Pons (tissue), 1 donor: ENCODE data around the gene PKIB.

Experiments used
- DNase-seq: peaks from one replicate; pipeline ENCODE4 v3.0.0-alpha.2; 2016; ENCODE audit warnings: low spot score

The PKIB gene

DNA sequence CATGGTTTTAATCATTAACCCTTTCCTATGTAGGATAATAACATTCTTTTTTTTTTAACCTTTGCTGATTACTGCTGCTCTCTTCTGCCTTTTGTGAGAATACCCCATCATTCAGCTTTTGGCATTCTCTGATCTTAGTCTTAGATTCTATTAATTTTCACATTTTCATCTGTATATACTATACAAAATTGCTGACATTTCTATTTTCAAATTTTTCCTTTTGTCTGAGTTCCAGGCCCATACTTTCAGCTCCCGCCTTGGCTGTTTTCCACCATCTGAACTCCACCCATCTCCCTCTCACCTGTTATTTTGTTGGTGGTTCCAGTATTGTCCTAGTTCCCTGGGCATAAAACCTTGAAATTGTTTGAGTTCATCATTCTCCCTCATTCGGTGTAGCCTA lies 59.2 kb downstream of the PKIB start:
- DNase-seq = no peak

DNA sequence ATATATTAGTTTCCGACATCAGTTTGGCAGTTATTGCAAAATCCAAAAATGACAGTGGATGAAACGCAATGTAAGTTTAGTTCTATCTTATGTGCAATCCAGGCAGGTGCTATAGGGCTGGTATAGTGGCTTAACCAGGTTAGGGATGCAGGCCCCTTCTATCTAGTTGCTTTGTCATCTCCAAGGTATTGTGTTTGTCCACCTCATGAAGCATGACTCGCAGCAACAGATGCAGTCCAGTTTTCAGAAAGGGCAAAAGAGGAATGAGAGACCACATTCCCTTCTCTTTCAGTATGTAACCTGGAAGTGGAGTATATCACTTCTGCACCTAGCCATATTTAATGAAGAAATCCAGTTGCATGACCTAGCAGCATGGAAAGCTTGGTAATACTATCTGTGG lies 59.7 kb downstream of the PKIB start:
- DNase-seq = no peak

DNA sequence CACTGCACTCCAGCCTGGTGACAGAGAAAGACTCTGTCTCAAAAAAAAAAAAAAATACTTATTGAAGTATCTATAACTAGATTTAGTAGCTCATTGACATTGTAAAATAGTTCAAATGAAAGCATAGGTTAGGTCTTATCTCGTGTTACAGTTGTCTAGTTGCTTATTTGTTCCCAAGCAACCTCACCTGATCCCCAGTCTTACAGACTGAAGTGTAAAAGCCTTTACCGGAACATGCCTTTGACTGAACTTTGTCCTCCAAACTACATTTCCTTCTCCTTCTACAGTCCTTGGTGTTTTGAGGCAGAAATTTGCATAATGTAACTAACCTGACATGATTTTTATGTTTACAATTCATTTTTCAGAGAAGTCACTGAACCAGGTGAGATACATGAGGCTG lies 61.0 kb downstream of the PKIB start:
- no peak for DNase-seq

DNA sequence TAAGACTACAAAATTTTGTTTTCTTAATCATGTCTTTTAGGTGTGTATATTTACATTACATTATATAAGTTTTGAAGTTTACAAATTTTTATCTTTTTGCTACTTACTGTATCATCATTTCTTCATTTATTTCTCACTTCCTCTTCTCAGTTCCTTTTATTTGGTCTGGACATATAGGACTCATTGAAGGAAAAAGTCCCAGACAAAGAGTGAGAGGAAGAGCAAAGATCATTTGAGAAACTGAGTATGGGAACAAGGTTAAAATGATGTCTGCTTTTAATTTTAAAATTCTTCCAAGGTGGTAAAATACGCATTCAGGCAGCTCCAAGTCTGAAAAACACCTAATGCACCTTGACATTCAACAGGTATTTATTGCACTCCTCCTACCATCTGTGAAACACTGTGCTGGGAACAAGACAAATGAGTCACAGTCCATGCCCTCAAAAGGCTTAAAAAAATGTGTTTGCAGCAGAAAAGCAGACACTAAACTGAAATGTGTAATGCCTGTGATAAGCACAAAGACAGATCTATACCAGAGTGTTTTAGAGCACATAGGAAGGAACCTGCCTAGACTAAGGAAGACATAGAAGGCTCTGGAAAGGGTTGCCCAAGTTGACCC lies 63.2 kb downstream of the PKIB start:
- DNase-seq = no peak

DNA sequence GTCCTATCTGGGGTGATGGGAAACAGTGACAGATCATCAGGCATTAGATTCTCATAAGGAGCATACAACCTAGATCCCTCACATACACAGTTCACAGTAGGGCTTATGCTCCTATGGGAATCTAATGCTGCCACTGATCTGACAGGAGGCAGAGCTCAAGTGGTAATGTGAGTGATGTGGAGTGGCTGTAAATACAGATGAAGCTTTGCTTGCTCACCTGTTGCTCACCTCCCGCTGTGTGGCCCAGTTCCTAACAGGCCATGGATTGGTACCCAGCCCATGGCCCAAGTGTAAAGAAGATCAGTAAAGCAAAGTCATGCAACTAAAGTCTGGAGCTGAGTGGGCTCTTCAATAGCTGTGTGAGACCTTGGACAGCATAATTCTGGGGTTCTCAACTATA lies 65.9 kb downstream of the PKIB start:
- DNase-seq = no peak

DNA sequence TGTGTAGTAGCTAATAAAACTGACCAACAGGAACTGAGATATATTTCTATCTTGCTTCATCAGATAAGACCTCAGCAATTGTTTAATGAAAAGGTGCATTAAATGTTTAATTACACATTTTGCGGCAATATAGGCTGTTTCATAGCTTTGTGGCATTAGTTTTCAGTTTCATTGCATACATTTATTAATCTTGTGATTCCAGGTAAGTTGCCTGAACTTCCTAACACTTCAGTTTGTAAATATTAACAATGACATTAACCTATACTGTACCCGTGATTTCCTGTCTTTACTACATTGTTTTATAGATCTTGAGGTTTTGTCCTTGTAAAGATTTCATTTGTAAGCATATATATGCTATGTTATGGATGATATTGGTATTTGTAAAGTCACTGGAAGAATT lies 66.5 kb downstream of the PKIB start:
- no peak for DNase-seq

DNA sequence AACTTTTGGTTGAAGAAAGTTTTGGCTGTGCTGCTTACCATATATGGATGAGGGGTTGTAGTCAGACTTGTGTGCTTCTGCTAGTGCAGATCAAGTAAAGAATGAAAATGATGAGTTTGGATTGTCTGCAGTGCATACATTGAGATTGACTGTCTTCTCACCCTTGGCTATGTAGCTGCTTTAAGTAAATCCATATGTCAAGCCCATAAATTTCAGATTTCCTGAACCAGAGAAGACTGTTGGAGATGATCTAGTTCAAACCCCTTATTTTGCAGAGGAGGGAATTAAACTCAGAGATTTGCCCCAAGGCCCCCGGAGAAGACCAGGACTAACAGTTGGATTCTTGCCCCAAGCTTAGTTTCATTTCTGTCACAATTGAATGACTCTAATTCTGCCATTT lies 67.2 kb downstream of the PKIB start:
- DNase-seq = no peak

DNA sequence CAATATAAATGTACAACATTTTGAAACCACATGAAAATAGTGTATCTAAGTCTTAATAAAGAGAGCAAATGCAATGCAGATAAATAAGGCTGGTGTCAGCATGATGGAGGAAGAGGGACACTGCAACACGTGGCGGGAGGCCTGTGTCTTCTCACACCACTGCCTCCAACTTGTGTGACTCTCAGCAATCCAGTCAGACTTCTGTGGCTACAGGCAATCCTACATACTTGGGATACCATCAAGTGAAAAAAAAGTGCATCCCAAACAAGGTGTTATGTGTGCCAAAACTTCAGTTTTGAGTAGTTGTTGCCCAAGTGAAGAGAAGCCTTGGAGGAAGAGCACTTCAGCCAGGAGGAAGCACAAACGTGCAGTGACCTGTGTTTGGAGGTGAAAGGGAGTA lies 68.6 kb downstream of the PKIB start:
- DNase-seq = no peak

DNA sequence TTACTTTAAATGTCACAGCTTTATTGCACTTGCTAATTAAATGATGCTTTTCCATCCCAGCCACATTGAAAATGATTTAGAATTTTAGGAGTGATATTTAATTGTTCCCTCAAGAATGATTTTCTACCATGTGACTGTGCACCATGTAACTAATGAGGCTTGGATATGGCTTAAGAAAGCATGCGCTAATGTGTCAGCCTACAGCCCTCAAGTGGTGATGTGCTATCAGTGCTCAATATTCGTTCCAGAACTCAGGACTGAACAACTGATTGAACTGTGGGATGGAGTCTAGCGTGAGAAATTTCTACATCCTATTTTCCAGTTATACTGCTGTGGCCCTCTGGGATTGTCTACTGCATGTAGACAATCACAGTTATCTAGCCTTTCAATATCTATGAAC lies 71.5 kb downstream of the PKIB start:
- DNase-seq = no peak

DNA sequence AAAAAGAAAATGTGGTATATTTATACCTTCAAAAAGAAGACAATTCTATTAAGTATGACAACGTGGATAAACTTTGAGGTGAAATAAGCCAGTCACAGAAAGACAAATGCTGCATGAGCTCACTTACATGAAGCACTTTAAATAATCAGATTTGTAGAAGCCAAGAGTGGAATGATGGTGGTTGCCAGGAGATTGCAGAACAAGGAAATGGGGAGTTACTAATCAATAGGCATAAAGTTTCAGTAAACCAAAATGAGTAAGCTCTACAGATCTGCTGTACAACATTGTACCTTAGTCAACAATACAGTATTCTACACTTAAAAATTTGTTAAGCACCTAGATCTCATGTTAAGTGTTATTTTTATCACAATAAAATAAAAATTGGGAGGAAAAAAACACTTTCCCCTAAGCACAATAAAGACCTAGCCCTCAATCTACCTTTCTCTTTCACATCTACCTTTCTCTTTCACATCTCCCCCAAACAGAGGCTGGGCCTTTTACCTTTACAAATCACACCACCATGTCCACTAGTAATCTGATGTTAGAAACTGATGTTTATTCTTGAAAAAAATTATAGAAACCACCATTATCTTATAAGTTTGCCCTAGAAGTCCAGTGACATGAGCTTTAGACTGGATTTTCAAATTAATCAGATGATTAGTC lies 73.9 kb downstream of the PKIB start:
- no peak for DNase-seq

DNA sequence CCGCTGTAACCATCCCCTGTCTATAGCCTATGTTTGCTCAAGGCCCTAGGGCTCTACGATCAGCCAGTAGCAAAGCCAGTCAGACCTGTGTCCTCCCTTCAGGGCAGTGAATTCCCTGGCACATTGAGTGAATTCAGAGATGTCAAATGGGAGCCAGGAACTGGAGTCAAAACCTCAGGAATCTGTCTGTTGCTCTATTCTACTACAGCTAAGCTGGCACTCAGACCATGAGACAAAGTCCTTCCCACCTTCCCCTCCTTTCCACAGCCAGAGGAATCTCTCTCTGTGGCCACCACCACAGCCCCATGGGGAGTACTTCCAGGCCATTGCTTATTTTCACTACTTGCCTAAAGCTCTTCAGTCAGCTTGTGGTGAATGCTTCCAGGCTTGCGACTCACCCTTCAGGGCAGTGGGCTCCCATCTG lies 82.0 kb downstream of the PKIB start:
- DNase-seq = no peak

DNA sequence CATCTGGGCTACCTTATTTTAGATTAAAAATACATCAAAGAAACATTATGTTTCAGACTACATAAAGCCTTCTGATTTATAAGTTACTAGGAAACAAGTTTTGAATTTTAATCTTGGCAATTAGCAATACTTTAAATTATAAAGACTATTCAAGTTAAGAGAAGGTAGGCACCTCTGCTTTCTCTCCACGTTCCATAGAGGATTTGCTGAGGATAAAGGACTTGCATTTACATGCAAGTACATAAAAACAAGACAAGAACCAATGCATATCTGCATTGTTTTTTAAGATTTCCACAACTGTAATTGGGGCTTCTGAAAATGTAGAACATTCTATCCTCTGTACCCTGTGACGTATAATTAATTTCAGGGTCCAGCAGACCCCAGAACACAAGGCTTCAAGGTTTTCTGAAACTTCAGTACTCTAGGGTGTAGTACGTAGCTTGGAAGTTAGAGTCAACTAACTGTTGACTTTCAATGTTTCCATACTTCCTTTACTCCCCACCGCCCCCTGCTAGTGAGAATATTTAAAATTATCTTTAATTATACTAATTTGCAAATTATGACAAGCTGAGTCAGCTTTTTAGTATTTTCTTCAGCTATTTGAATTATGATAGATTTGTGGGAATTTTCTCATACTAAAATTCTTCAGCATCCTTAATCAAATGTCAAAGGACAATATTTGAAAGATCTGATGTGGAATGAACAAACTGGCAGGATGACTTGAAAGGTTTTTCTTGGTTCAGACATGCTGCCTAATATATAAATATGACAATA lies 82.8 kb downstream of the PKIB start:
- no peak for DNase-seq

DNA sequence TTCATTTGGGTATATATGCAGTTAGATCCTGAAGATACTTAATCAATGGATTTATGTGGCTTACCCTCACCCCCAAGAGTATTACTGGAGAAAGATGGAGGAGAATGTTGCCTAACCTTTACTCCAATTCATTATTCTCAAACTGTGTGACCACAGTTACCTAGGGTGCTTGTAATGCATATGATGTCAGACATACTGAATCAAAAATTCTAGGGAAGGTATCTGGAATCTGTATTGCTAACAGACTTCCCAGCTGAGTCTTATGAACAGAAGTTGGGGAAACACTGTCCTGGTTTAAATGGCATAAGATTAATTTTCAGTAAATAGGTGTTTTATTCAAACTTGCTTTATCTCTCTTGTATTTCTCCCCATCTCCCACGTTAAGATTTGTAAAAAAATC lies 83.9 kb downstream of the PKIB start:
- no peak for DNase-seq

DNA sequence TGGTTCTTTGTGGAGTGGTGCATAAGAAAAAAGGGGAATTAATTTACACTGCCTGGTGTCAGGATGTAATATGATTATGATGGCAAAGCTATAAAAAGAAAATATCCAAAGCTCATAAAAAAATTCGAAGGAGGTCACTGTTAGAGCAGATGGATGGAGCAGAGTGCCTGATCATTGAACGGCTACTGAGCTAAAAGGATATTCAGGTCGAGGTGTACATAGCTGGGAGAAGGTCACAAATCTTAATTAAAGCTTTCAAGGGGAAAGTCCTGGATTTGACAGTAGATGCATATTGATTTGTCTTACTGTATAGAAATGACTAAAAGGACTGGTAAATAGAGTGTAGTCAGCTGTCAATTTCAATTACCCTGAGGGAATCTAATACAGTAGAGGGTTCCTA lies 84.4 kb downstream of the PKIB start:
- no peak for DNase-seq

DNA sequence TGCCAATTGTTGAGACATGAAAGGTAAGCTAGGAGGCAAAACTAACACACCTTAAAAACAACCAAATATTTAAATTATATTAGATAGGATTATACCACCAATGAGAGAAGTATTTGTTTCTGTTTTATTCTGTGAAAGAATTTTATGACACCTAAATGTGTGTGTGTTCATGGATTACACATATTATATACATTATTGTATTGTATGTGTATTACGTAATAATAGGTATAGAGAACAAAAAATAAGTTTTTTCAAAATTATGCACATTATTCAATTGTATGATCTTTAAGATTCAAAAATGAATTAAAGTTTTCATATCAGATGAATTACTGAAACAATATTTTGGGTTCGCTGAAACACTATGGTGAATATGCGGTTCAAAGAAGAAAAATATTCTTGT lies 85.0 kb downstream of the PKIB start:
- DNase-seq = no peak

DNA sequence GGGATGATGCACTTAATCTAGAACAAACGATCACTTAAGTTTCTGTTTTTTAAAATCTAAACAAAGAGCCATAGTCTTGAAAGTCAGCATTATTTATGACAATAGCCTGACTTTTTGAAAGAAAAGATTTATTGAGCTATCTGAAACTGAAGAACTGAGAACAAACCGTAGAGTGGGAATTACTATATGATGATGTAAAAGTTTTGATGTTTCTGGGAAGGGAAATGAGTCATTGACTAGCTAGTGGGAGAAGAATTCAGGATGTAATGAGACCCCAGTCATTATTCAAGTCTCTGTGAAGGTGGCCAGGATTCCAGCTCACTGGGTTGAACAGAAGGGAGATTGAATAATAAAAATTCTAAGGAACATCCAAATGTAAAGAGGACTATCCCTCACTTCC lies 85.9 kb downstream of the PKIB start:
- DNase-seq = no peak

DNA sequence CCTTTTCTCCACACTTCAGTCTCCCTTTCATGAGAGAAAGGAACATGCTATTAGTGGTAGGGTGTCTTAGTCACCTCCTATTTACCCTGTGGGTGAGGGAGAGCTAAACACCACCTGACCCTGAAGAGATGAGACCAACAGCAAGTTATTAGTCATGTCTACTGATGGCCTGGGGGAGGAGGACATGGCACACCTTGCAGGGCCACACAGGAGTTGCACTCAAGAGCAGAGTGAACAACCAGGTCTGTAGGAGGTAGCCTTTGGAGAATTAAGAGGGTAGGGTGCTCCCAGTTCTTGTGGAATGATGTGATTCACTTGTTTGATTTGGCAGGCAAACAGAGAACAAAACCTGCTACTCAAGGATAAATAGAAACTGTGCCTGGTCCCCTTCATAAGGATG lies 86.6 kb downstream of the PKIB start:
- no peak for DNase-seq

DNA sequence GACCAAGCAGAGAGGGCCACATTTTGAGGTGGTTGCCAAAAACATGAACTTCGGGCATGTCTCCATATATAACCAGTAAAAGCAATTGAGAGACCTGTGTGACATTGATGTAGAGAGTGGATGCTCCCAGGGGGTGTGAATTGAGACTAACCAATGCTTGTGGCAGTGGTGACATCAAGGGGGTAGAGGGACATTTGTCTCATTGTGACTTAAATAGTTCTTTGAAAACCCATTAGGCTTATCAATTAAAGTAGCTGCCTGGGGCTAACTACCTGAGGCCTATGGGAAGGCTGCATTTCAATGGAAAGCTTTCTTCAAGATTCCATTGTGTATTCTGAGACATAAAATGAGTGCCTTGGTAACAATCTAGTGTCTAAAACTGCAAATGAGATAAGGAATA lies 87.3 kb downstream of the PKIB start:
- DNase-seq = no peak

DNA sequence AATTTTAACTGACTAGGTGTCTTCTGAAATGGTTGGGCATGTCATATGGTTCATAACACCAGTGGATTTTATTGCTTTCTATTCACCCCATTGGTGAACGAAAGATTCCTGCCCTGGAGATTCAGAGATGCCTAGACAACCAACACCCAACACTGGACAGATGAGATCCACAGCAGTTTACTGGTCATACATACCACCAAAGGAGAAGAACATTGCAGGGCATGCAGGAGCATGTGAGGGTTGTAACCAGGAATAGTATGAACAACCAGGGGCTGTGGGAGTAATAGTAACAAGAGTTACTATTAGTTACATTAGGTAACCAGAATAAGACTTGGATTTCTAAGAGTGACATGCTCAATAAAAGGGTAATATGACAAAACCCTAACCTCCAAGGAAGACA lies 91.5 kb downstream of the PKIB start:
- DNase-seq = no peak

DNA sequence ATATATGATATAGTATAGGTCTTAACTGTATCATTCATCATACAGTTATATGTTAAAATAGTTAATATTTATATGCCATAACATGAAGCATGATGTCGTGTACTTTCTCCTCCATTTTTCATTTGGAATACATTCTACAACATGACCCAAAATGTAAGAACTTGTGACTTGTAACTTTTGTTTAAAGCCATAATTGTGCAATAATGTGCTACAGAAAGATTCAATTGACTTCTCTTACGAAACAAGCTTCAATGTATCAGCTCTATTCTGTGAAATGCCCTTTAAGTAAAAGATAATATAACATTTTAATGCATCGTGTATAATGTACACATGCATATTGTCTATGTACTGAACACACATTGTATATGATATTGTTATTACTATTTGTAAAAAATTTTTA lies 92.6 kb downstream of the PKIB start:
- DNase-seq = no peak

DNA sequence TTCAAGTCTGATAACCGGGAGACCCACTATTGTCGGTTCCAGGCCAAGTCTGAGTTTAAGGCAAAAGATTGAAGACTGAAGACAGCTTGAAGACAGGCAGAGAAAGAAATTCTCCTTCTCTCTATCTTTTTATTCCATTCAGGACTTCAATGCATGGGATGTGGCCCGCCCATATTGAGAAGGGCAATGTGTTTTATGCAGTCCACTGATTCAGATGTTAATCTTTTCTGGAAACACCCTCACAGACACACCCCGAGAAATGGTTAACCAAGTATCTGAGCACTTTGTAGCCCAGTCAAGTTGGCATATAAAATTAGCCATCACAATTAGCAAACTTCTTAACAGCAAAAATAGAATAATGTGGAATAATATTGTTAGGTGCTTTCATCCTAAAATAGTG lies 93.9 kb downstream of the PKIB start:
- no peak for DNase-seq

DNA sequence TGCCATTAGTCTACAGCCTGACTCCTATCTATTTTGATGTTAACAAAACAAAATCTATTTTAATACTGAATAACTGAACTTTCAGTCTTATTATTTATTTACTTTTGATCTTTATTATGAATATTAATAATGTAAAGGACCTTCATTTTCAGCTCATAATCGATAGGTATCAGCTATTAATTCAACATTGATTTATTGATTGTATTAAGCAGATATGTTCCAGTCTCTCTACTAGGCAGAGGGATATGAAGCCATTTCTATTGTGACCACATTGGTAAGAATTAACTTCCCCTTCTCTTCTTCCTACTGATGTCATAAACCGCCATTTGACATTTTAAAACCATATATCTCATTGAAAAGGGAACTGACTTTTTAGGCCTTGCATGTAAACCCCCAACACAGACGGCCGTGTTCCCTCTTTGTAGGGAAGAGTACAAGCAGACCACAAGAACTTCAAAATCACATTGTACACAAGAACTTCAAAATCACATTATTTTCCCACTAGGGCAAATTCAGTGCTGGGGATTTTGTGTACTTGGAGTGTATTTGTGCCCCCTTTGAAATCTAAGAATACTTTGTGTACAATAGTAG lies 99.8 kb downstream of the PKIB start:
- DNase-seq = no peak
